Astrocyte of the spinal cord (primary cell): ENCODE data around the gene MYH3.

Experiments used
- DNase-seq: peaks from one replicate; pipeline ENCODE4 v3.0.0; 2011; ENCODE audit warnings: low read depth, low spot score
- H3K4me3 ChIP-seq: 2 replicates; pipeline ENCODE4 v1.5.1; 2011; ENCODE audit warnings: low read depth, mild to moderate bottlenecking, low read length, moderate library complexity
- CTCF ChIP-seq: IDR thresholded peaks from 2 replicates; pipeline ENCODE4 v1.5.1; 2012; ENCODE audit warnings: low read depth, mild to moderate bottlenecking, low read length, inconsistent platforms
- in situ Hi-C: cut with HindIII; loops from 2 replicates; pipeline ENCODE4 v1.10.0; 2017; ENCODE audit warnings: low sequenced_read_pairs

The MYH3 gene

GRCh38 chr17:10687499-10687898, 30.4 kb upstream of the MYH3 start:
- H3K4me3 ChIP-seq, result no peak overlapping the region
- in situ Hi-C loops, result no loop called here
- no peak for DNase-seq
- no peak for TF ChIP-seq CTCF

DNA sequence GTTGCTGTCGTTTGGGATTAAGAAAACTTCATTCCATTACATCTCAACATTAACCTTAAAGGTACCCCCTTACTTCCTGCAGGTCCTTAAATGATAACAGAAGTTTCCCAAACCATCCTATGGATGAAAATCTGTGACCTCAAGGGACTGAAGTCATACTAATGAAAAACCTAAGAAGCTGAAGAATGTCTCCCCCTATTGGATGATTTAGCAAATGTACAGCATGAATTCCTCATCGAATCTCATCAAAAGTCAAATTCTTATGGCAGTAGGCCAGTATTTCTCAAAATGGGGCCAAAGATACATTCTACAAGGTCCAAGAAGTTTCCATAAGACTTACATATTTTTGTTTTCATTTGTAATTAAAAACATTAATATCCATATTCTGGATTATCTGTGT, 26.7 kb upstream of the MYH3 start:
- DNase-seq, result no peak
- no peak overlapping the region for H3K4me3 ChIP-seq
- TF ChIP-seq CTCF, result peak; percentile 55
- in situ Hi-C loops, result no loop called here

DNA sequence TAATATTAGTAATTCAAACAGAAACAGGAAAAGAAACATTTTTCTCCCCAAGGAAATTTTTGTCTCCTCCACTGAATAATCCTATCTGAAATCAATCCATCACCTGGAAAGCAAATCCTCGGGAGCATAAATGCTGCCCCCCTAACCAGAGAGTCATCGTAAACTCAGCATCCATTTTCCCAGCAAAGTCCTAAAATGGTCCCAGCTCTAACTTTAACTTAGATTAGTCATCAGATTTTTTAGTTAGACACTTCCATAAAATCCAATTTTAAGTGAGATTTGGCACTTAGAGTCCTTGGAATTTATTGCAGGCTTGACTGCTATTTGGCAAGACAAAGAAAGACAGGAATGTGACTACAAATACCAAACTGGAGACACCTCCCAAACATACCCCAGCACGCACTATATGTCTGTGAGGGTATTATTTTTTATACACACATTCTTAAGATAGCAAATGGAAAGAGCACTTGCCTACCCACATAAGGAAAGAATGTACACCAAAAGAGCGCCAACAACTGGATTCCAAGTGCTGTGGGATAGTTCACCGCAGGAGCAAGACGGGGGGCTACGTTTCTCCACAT, 24.8 kb upstream of the MYH3 start:
- DNase-seq, result peak; percentile 34
- TF ChIP-seq CTCF, result no peak
- no peak overlapping the region for H3K4me3 ChIP-seq
- in situ Hi-C loops, result no loop called here

- DNase-seq, result no peak
- in situ Hi-C loops, result no loop called here
- H3K4me3 ChIP-seq, result no peak overlapping the region
- no peak for TF ChIP-seq CTCF
Observed at GRCh38 chr17:10674704-10675103, 17.6 kb upstream of the MYH3 start.

DNA sequence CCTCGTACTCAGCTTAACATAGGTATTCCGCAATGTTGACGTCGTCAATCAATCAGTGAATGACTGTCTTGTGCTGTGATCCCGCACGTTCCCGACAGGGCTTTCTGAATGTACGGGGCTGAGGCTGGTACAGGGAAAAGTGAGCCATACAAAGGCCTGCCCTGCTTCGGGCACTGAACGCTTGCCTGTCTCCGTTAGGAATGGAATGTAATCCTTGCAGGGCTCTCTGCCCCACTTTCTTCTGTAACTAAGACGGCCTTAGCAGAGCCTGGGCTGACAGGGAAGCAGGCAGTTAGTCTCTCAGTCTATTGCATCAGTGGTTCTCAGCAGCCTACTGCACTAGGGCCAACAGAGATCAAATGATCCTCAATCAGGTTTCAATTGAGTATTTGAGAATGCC, 16.2 kb upstream of the MYH3 start:
- TF ChIP-seq CTCF, result no peak
- no peak for DNase-seq
- in situ Hi-C loops, result no loop called here
- H3K4me3 ChIP-seq, result no peak overlapping the region

- in situ Hi-C loops, result no loop called here
- H3K4me3 ChIP-seq, result no peak overlapping the region
- TF ChIP-seq CTCF, result no peak
- DNase-seq, result peak; percentile 9
Observed at GRCh38 chr17:10668775-10669174, 11.7 kb upstream of the MYH3 start.

DNA sequence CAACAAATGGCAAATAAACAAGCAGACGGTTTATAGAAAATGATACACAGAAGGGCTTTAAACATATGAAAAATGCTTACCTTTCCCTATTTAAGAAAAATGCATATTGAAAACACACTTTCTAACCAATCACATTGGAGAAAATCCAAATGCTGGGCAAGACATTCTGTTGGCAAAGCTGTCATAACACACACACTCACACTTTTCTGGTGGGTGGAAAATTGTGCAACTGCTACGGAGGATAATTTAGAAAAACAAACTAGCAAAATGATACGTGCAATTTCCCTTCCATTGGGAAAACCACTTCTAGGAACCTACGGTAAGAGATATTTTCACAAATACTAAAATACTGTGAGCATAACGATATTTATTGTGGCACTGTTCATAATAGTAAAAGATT, 9.8 kb upstream of the MYH3 start:
- in situ Hi-C loops, result no loop called here
- no peak overlapping the region for H3K4me3 ChIP-seq
- DNase-seq, result no peak
- TF ChIP-seq CTCF, result no peak
